SK-MEL-5 (cell line): Measurements from ENCODE around the gene ZCCHC7. TPM values are rescaled to one million over a fixed set of nuclear protein-coding genes. Genes with fewer than 3 reads are reported as not detected.
"Not testable (repeated sequence)": the region's sequence is repeated elsewhere in the genome, so short reads cannot be mapped to it uniquely, and the experiment has no call there.

Experiments
- DNase-seq: peaks from one replicate; pipeline ENCODE4 v3.0.0-alpha.2; 2016; ENCODE audit warnings: low read depth, low spot score
- in situ Hi-C: cut with HindIII; loops from 2 replicates; pipeline ENCODE4 v1.10.0; 2016; ENCODE audit warnings: low sequenced_read_pairs, high pct_unique_total_duplicates, low pct_unique_long_range_greater_than_20kb
- total RNA-seq: library from RNA; depleted of rRNA; stranded (reverse); fragments of >200 nt; shearing (Covaris generic); gene quantifications from 2 replicates; pipeline ENCODE4 v1.2.3, GENCODE V29; 2014

ZCCHC7 gene
- total RNA-seq, 1 experiment from 2014 or later: 11.3 TPM

GRCh38 chr9:37107701-37108100 lies 12.7 kb upstream of the ZCCHC7 start:
- in situ Hi-C loops: no loop called here
- no peak for DNase-seq

- in situ Hi-C loops, DNase-seq: not testable (repeated sequence)
Observed at GRCh38 chr9:37114442-37114841, 5.9 kb upstream of the ZCCHC7 start.

GRCh38 chr9:37117956-37118355 lies 2.4 kb upstream of the ZCCHC7 start:
- DNase-seq: no peak
- in situ Hi-C loops: no loop called here

- no peak for DNase-seq
- in situ Hi-C loops: no loop called here
Observed at GRCh38 chr9:37119360-37119759, 1.0 kb upstream of the ZCCHC7 start.

- in situ Hi-C loops: not testable (repeated sequence)
- DNase-seq: peak; percentile 4
Observed at GRCh38 chr9:37120843-37121335, 515 bp downstream of the ZCCHC7 start.

GRCh38 chr9:37121881-37122280 lies 1.5 kb downstream of the ZCCHC7 start:
- no peak for DNase-seq
- in situ Hi-C loops: no loop called here

GRCh38 chr9:37126214-37126788 lies 5.9 kb downstream of the ZCCHC7 start:
- in situ Hi-C loops: no loop called here

GRCh38 chr9:37127018-37127417 lies 6.6 kb downstream of the ZCCHC7 start:
- no peak for DNase-seq
- in situ Hi-C loops: no loop called here

More at GRCh38 chr9:37126214-37126788, 5.9 kb downstream of the ZCCHC7 start:
- no peak for DNase-seq

GRCh38 chr9:37128051-37128450 lies 7.7 kb downstream of the ZCCHC7 start:
- DNase-seq: no peak
- in situ Hi-C loops: no loop called here

GRCh38 chr9:37134166-37134565 lies 13.8 kb downstream of the ZCCHC7 start:
- in situ Hi-C loops: no loop called here

GRCh38 chr9:37141015-37141414 lies 20.6 kb downstream of the ZCCHC7 start:
- in situ Hi-C loops: no loop called here

More at GRCh38 chr9:37134166-37134565, 13.8 kb downstream of the ZCCHC7 start:
- no peak for DNase-seq

GRCh38 chr9:37144762-37145161 lies 24.4 kb downstream of the ZCCHC7 start:
- in situ Hi-C loops: no loop called here
- DNase-seq: peak; percentile 24

More at GRCh38 chr9:37141015-37141414, 20.6 kb downstream of the ZCCHC7 start:
- DNase-seq: no peak

GRCh38 chr9:37146410-37146809 lies 26.0 kb downstream of the ZCCHC7 start:
- in situ Hi-C loops: no loop called here
- DNase-seq: no peak

- in situ Hi-C loops: no loop called here
- DNase-seq: no peak
Observed at GRCh38 chr9:37148181-37148580, 27.8 kb downstream of the ZCCHC7 start.

GRCh38 chr9:37149666-37150308 lies 29.4 kb downstream of the ZCCHC7 start:
- DNase-seq: no peak
- in situ Hi-C loops: no loop called here

GRCh38 chr9:37150415-37150814 lies 30.0 kb downstream of the ZCCHC7 start:
- DNase-seq: no peak
- in situ Hi-C loops: no loop called here

- no peak for DNase-seq
- in situ Hi-C loops: no loop called here
Observed at GRCh38 chr9:37151812-37152211, 31.4 kb downstream of the ZCCHC7 start.

- in situ Hi-C loops: no loop called here
- no peak for DNase-seq
Observed at GRCh38 chr9:37152365-37152764, 32.0 kb downstream of the ZCCHC7 start.

- peak; percentile 65 for DNase-seq
- in situ Hi-C loops: no loop called here
Observed at GRCh38 chr9:37155601-37156000, 35.2 kb downstream of the ZCCHC7 start.
